Breast epithelium (tissue), 3 donors: ENCODE data around the gene C6orf120.

Experiments
- CTCF ChIP-seq, 3 donors: fragments of 450-650 bp; IDR thresholded peaks; one replicate each; pipeline ENCODE4 v1.5.1; 2016 to 2017; ENCODE audit warnings: antibody characterized with exemption in 3 of 3, mild to moderate bottlenecking in 3 of 3, moderate library complexity in 3 of 3
- POLR2A ChIP-seq: fragments of 450-650 bp; IDR thresholded peaks from one replicate; pipeline ENCODE4 v1.6.1; 2016; ENCODE audit warnings: antibody characterized with exemption, mild to moderate bottlenecking, moderate library complexity
- POLR2AphosphoS5 ChIP-seq, 3 donors: sonication (generic); formaldehyde crosslinking; IDR thresholded peaks; one replicate each; pipeline ENCODE4 v1.6.1; 2017; ENCODE audit warnings: antibody characterized with exemption in 3 of 3

DNA sequence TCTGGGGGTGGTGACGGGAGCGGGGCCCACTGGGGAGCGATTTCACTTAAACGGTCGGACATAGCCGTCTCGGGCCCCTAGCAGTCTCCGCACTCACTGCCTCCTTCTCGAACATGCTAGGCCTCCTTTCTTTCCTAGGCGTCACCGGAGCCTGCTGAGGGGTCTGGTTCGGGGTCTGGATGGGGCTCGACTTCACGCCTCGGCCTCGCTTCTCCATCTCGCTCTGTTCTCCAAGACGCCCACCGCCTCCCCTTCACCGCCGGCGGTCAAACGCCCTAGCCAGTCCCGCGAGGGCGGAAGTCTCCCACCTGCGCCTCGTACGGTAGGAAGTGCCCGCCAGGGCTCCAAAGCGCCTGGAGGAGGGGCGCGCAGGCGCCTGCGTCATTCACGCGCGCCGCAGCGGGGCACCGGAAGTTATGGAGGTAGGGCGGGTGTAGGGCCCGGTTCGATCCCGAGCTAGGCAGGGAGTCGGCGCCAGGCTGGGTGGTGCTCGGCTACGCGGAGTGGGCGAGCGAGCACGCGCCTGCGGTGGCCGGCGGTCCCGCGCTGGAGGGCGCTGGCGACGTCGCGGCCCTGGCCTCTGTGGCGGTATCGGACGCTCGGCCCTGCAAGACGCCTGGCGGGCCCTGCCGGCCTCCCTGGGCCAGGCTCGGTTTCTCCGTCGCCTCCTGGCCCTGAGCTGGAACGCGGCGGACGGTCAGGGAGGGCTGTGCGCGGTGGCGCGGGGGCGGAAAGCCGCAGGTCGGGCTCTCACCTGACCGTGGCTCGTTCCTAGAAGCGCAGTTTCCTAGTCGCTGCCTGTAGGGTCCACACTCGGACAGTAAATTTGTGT is 49.5 kb downstream of the C6orf120 start, which contains the start of the genes DYNLT2 and ERMARD:
- TF ChIP-seq CTCF (IDR thresholded peaks at IDR 0.05) (peak in 2 of 3 donors; percentile 34 to 58), POLR2A (peak; percentile 81), POLR2AphosphoS5 (IDR thresholded peaks at IDR 0.05) (peak; percentile 87 to 97 (median 96))
